ENCODE measurements around the gene COMMD6.

COMMD6 gene

DNA sequence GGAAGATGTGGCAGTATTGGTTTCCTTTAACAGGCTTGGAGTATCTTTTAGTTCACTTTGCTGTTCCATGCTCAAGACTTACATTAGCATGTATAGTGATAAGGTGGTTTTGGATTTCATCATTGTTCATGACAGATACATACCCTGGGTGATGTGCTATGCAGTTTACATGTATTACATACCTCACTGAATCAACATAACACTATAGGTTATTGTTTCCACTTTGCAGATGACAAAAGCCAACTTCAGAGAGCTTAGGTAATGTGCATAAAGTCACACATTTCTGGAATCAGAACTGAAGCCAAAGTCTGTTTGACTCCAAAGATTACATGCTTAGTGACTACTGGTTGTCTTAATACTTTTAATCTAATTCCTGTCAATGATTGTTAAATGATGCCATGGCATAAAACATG is 7.1 kb downstream of the COMMD6 start:
- no peak for DNase-seq (ENCODE audit: low read depth in 2 of 2, low spot score in 1 of 2)

DNA sequence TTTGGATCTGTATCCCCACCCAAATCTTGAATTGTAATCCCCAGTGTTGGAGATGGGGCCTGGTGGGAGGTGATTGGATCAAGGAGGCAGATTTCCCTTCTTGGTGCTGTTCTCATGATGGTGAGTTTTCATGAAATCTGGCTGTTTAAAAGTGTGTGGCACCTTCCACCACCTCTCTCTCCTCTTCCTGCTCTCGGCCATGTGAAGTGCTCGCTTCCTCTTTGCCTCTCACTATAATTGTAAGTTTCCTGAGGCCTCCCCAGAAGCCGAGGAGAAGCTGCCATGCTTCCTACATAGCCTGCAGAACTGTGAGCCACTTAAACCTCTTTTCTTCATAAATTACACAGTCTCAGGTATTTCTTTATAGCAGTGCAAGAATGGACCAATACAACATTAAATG is 15.7 kb downstream of the COMMD6 start:
- no peak for DNase-seq (ENCODE audit: low read depth in 2 of 2, low spot score in 1 of 2)

DNA sequence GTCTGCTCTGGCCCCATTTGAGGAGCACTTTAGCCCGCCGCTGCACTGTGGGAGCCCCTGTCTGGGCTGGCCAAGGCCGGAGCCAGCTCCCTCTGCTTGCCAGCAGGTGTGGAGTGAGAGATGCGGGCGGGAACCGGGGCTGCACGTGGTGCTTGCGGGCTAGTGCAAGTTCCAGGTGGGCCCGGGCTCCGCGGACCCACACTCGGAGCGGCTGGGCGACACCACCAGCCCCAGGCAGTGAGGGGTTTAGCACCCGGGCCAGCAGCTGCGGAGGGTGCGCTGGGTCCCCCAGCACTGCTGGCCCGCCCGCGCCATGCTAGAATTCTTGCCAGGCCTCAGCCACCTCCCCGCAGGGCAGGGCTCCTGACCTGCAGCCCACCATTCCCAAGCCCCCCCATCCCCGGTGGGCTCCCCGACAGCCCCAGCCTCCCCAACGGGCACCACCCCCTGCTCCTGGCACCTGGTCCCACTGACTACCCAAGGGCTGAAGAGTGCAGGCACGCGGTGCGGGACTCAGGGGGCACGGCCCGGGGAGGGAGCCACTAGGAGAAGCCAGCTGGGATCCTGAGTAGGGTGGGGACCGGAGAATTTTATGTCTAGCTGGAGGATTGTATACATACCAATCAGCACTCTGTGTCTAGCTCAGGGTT is 19.1 kb downstream of the COMMD6 start:
- DNase-seq (ENCODE audit: low read depth in 2 of 2, low spot score in 1 of 2): no peak

DNA sequence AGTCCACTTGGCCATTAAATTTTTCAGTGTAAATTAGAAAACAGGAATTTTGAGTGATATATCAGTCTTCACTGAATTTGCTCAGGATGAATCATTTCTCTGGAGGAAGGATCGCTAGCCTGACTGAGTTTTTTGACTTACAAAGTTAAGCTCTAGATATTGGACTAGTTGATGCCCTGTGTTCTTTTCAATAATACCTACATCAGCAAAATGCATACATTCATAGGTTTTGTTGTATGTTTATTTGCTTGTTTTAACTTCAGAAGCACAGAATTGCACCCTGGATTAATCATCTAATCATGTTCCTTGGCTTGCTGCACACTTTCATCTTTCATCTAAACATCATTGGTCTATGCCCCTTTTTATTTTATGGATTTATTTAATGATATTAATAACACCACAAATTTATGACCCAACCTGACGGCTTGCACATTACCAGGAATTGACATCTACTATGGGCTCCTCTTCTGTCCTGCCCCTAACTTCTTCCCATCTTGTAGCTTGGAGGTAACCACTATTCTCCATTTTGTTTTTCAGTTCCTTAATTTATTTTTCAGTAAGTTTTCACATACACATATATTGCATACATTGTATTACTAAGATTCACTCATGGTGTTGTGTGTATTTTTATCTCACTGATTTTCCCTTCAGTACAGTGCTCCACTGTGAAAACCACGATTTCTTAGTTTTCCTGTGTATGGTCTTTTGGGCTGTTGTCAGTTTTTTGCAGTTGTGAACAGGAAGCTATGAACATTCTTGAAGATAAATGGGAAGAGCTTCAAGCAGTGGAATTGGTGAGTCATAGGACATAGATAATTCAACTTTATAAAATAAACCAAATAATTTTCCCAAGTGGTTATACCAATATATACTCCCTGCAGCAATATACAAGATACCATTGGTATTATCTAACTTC is 23.3 kb downstream of the COMMD6 start:
- no peak for DNase-seq (ENCODE audit: low read depth in 2 of 2, low spot score in 1 of 2)

DNA sequence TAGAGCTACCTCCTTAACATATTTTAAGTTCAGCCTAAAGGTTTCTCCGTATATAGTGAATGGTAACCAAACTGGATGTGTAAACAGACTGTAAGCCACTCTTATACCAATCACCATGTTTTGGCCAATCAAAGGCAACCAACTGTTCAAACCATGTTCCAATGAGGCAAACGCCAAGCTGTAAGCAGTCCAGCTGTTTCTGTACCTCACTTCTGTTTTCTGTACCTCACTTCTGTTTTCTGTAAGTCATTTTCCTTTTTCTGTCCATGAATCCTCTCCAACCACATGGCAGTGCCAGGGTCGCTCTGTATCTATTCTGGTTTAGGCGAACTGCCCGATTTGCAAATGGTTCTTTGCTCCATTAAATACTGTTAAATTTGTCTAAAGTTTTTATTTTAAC is 24.4 kb downstream of the COMMD6 start:
- no peak for DNase-seq (ENCODE audit: low read depth in 2 of 2, low spot score in 1 of 2)

DNA sequence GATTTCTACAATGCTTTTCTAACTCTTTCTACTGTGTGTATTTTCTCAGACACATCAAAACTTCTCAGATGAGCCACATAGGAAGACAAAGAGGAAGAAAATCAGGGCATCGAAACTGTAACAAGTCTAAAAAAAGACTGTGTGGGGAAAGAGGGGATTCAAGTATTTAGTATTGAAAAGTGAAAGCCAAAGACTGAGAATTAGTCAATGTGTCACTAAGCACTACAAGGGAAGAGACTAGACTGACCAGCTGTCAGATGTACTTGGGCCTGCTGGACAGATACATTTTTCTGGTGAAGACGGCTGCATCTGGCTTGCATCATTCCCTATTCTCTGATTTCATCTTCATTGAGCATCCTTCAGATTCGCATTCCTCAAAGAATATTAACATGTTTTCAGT is 25.4 kb downstream of the COMMD6 start:
- no peak for DNase-seq (ENCODE audit: low read depth in 2 of 2, low spot score in 1 of 2)

DNA sequence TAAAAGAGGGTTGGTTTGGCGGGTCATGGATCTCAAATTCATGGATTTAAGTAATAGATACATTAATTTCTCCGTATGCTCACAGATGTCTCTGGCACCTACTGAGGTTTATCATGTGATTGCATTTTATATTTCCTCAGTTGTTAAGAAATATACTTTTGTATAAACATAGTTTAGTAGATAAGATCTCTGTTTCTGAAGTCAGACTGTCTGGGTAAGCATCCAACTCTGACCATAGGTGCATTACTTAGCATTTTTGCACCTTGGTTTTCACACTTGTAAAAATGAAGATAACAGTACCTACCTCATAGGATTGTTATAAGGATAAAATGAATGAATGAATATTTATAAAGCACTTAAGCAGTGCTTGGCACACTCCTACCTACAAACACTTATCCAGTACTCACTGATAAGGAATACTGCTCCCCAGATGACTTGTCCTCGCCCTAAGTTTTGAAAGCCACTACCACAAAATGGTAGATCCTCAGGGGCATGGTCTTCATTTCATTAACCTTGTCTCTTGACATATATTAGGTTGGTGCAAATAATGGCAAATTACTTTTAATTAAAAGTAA is 26.5 kb downstream of the COMMD6 start:
- DNase-seq (ENCODE audit: low read depth in 2 of 2, low spot score in 1 of 2): no peak

DNA sequence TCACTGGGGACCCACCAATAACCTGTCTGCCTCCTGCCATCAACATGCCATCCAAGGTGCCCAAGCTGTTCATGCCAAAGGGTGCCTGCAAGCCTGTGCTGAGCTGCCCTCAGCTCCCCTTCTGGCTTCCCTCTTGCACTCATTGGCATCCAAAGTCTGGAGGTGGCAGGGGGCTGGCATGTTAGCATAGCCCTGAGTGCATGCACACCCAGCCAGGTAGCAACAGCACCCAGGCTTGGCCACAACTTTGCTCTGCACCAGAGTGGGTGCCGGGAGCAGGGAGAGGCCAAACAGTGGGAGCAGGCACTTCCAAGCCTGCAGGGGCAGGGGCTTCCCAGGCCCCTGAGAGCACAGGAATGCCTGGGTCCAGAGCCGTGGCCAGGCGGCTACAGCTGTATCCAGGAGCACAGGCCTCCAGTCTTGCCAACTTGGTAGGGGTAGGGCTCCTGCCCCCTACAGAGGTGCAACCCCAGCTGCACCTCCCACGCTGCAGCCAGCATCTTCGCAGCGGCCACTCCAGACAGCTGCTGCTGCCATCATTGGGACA is 29.6 kb downstream of the COMMD6 start:
- no peak for DNase-seq (ENCODE audit: low read depth in 2 of 2, low spot score in 1 of 2)

DNA sequence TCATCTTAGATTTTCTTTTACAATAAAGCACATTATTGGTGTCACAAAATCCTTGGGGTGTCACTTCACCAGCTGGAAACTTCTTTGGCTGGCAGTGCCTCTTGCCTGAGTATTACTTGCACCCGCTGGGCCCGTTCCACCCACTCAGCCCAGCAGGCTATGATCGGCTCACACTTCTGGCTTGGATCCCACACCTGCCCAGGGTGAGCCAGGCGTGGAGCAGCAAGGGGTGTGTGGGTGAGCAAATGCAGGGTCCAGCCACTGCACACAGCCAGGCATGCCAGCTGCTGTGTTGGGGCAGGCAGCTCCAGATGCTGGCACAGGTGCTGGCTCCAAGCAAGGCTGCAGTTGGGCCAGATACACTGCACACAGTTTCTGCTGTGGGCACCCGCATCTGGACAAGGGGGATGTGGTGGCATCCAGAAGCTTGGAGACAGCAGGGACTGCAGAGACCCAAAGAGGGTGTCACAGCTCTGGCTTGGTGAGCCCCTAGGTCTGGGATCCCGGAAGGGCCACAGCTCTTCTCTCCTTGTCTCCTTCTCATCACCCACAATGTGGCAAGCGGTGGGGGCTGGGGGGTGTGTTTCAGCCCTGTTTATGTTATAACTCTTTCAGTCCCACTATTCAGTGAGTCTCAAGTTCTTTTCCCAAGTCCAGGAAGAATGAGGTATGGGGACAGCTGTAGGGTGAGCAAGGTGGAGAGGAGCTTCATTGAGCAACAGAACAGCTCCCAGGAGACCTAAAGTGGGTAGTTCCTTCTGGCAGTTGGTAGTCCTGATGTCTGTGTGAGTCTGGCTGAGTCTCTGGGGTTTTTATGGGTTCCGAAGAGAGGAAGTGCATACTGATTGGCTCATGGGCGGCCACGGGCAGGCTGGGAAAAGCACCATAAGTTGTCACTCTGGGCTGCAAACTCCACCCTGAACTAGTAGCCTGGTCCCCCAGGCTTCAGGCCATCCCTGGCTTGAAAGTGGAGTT is 30.3 kb downstream of the COMMD6 start:
- no peak for DNase-seq (ENCODE audit: low read depth in 2 of 2, low spot score in 1 of 2)

DNA sequence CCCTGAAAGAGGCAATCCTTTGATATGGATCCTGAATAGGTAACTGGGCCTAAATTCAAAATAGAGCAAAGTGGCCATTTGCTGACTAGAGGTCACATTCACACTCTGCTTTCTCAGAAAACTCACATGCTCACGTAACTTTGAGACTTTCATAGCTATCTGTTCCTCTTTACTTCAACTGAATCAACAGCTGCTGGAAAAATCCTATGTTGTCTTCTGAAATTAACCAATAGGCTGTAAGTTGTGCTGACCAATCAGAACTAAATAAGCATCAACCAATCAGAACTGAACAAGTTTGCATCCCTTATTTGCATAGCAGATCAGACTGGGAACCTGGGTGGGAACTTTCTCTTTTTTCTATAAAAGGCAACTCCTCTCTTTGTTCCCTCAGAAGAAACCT is 31.6 kb downstream of the COMMD6 start:
- no peak for DNase-seq (ENCODE audit: low read depth in 2 of 2, low spot score in 1 of 2)

DNA sequence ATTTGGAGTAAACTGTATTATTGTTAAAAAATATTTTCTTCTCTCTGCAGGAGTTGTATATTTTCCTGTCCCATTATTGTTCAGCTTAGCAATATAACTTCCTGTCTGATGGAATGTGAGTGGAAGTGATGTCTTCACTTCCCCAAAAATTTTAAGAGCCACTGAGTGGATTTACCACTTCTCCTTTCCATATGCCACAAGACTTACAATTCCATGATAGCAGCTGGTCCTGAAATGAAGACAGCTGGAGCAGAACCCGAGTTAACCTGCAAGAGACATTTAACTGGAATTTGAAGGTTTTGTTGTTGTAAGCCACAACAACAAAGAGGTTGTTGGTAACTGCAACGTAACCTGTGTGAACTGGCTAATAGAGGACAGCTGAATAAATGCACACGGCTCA is 32.3 kb downstream of the COMMD6 start:
- DNase-seq (ENCODE audit: low read depth in 2 of 2, low spot score in 1 of 2): no peak

DNA sequence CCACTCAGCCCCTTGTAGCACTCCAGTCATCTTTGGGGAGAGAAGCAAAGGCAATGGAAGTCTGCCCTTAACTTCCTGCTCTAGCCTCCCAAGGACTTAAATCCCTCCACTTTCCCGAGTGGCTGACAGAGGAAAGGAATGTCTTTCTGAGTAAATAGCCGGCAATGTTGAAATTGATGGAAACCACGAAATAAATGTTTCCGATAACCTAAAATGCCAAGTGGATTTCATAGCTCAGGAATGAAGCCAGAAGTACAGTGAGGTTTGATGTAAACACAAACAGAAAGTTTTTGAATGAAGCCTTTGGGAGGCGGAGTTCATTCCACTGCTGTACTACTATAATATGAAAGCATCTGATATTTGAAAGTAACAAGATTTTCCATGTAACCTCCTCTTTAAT is 41.7 kb downstream of the COMMD6 start:
- no peak for DNase-seq (ENCODE audit: low read depth in 2 of 2, low spot score in 1 of 2)

DNA sequence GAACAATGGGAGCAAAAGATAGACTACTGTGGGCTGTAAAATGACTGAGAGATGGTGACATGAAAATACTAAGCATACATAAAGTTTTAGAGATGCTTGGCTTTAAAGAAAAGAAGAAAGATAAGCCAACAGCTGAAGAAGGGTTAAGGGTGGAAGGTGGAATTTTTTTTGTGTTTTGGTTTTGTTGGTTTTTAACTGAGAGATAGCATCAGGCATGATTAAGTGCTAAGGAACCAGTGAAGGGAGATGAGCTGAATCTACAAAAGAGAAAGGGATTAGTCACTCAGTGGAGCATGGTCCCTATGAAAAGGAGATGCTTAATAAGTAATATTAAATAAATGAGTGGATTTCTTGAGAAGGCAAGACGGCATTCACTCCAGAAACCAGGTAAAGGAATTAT is 43.1 kb downstream of the COMMD6 start:
- no peak for DNase-seq (ENCODE audit: low read depth in 2 of 2, low spot score in 1 of 2)

DNA sequence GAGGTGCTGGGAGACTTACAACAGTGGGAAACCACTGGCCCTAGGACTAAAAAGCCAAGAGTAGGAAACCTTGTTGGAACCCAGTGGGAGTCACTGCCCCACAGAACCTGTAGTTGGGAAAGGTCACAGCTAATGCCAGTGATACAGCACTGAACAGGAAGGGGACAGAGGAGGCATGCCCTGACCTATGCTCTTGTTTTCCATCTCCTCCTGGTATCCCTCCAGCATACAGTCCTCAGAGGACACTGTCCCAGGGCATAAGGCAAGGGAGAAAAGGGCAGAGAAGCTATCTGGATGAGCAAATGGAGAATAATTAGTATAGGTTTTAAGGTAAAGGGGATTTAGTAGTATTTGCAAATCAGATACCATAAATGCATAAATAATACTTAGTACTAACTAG is 44.5 kb downstream of the COMMD6 start:
- no peak for DNase-seq (ENCODE audit: low read depth in 2 of 2, low spot score in 1 of 2)

DNA sequence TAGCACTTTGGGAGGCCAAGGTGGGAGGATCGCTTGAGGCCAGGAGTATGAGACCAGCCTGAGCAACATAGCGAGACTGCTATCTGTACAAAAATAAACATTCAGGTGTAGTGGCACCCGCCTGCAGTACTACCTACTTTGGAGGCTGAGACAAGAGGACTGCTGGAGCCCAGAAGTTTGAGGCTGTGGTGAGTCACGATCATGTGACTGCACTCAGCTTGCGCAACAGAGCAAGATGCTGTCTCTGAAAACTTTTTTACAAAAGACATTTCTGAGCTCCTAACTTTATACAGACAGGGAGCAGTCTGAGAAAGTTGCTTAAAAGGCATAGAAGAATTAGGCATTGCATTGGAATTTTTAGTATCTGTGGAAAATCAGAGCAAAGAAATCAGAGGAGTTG is 45.3 kb downstream of the COMMD6 start:
- no peak for DNase-seq (ENCODE audit: low read depth in 2 of 2, low spot score in 1 of 2)

DNA sequence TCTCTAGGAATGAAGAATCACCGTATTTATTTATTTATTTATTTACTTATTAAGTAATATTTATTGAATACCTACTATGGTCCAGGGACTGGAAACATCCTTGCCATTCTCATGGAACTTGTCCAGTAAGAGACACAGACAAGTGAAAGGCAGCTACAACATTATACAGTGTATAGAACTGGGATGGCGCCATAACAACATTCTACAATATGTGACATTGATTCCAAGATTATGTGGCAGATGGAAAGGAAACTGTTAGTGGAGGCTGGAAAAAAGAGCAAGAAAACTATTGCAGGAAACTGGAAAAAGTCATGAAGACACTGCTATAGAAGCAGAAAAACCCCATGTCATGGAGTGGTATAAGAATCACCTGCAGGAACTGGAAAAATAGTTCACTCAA is 46.3 kb downstream of the COMMD6 start:
- no peak for DNase-seq (ENCODE audit: low read depth in 2 of 2, low spot score in 1 of 2)

DNA sequence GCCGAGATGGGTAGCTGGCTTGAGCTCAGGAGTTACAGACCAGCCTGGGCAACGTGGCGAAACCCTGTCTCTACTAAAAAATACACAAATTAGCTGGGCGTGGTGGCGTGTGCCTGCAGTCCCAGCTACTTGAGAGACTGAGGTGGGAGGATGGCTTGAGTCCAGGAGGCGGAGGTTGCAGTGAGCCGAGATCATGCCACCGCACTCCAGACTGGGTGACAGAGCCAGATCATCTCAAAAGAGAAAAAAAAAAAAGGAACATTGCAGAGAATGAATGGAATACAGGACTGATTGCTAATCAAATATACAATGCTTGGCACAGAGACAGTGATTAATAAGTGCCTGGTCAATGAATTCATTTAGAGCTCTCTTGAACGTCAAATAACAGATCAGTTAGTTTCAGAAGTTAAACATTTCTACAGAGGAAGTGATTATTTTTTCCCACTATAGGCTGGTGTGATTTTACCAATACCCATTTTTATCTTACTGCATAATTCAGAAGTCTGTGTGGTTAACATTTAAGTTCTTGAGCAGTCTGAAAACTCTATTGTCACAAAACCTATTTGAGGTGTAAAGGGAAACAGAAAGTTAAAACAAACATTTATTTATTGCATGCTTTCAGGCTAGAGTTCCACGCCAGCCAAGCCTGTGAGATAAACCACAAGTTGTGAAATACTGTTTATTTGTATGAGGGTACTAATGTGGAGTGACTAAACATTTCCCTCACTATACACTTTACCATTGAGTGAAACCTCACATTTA is 48.0 kb downstream of the COMMD6 start:
- DNase-seq (ENCODE audit: low read depth in 2 of 2, low spot score in 1 of 2): no peak

DNA sequence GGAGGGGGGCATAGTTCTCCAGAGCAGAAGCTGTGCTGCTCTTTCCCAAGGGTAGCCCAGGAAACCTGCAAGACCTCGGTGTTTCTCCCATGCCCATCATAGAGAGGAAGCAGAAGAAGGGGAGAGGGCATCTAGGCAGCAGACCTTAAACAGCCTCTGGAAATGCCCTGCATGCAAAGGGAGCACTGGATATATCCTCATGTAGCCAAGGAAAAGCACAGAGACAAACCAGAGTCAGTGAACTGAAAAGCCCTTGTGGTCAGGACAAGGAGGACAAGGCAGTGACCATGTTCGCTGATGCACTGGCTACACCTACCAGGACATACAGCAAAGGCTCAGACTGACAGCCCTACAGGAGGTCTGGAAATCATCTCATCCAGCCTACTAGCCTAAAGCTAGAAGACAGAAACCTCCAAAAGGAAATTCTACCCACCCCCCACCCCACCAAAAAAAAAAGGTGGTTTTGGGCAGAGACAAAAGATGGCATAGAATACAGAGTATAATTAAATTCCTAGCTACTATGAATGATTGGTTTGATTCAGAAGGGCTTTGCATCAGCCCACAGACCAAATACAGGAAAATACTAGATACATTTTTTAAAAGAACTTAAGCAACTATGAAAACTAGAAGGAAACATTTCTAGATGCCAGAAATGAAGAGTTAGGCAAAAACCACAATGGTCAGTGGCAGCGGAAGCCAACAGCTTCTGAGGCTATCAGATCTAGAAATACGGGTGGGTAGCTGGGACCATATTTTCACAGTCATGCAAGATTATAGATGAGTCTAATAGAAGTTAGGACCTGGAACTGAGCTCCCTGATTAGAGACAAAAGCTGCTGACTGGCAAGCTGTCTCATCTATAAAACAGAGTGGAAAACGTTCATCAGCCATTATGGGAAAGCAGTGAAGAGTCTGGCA is 51.2 kb downstream of the COMMD6 start:
- DNase-seq (ENCODE audit: low read depth in 2 of 2, low spot score in 1 of 2): no peak
